Mesenchymal stem cell (in vitro differentiated cells and primary cell): ENCODE data around the gene SLCO2B1.

Experiments used
- DNase-seq: peaks from one replicate; pipeline ENCODE4 v3.0.0-alpha.2; 2013
- H2AFZ ChIP-seq: one replicate; pipeline ENCODE4 v1.6.1; 2013; ENCODE audit warnings: low read depth, mild to moderate bottlenecking, control low read depth, inconsistent platforms, low read length, moderate library complexity
- H2AK5ac ChIP-seq: 2 replicates; pipeline ENCODE4 v1.6.1; 2013; ENCODE audit warnings: low read length, moderate library complexity, mild to moderate bottlenecking, inconsistent platforms; ENCODE audit not compliant: severe bottlenecking
- H2BK120ac ChIP-seq: one replicate; pipeline ENCODE4 v1.6.1; 2013; ENCODE audit warnings: low read depth, mild to moderate bottlenecking, inconsistent platforms, low read length, moderate library complexity
- H2BK12ac ChIP-seq, 2 experiments: one replicate each; pipeline ENCODE4 v1.6.1; 2013; ENCODE audit warnings: inconsistent platforms in 2 of 2, low read length in 2 of 2, mild to moderate bottlenecking in 2 of 2, moderate library complexity in 2 of 2, control low read depth in 1 of 2
- H2BK15ac ChIP-seq: one replicate; pipeline ENCODE4 v1.6.1; 2013; ENCODE audit warnings: mild to moderate bottlenecking, low read depth, inconsistent platforms; ENCODE audit not compliant: poor library complexity, severe bottlenecking
- H2BK5ac ChIP-seq: 2 replicates; pipeline ENCODE4 v1.6.1; 2013; ENCODE audit warnings: low read depth, mild to moderate bottlenecking, low read length, control low read depth, inconsistent platforms; ENCODE audit not compliant: poor library complexity, severe bottlenecking
- H3K14ac ChIP-seq, 2 experiments: one replicate each; pipeline ENCODE4 v1.6.1; 2013; ENCODE audit warnings: inconsistent platforms in 2 of 2, low read length in 2 of 2, control low read depth in 1 of 2, mild to moderate bottlenecking in 1 of 2, moderate library complexity in 1 of 2
- H3K18ac ChIP-seq, 2 experiments: one replicate each; pipeline ENCODE4 v1.6.1; 2013; ENCODE audit warnings: inconsistent platforms in 2 of 2, low read length in 2 of 2, control low read depth in 1 of 2, low read depth in 1 of 2, mild to moderate bottlenecking in 1 of 2
- H3K23ac ChIP-seq, 2 experiments: one replicate each; pipeline ENCODE4 v1.6.1; 2013; ENCODE audit warnings: inconsistent platforms in 2 of 2, low read length in 2 of 2, mild to moderate bottlenecking in 2 of 2, moderate library complexity in 2 of 2, control low read depth in 1 of 2
- H3K27ac ChIP-seq: 2 replicates; pipeline ENCODE4 v1.5.1; 2013; ENCODE audit warnings: mild to moderate bottlenecking, moderate library complexity, low read length, control low read depth, inconsistent platforms; ENCODE audit not compliant: poor library complexity, severe bottlenecking
- H3K27me3 ChIP-seq, 2 experiments: 2 replicates each; pipeline versions ENCODE4 v1.6.1 to v1.7.0; 2013; ENCODE audit warnings: low read length in 2 of 2, mild to moderate bottlenecking in 2 of 2, moderate library complexity in 2 of 2, control low read depth in 1 of 2, inconsistent platforms in 1 of 2; ENCODE audit not compliant: control insufficient read depth in 1 of 2, insufficient read depth in 1 of 2
- H3K36me3 ChIP-seq, 2 experiments: 2 replicates each; pipeline versions ENCODE4 v1.6.1 to v1.7.0; 2013; ENCODE audit warnings: low read length in 2 of 2, control low read depth in 1 of 2, inconsistent platforms in 1 of 2, low read depth in 1 of 2, mild to moderate bottlenecking in 1 of 2; ENCODE audit not compliant: insufficient read depth in 2 of 2, control insufficient read depth in 1 of 2
- H3K4ac ChIP-seq, 2 experiments: one replicate each; pipeline ENCODE4 v1.6.1; 2013; ENCODE audit warnings: inconsistent platforms in 2 of 2, low read length in 2 of 2, mild to moderate bottlenecking in 2 of 2, moderate library complexity in 2 of 2, control low read depth in 1 of 2, low read depth in 1 of 2
- H3K4me1 ChIP-seq: 2 replicates; pipeline ENCODE4 v1.6.1; 2013; ENCODE audit warnings: low read depth, low read length, control low read depth; ENCODE audit not compliant: control insufficient read depth, insufficient read depth
- H3K4me2 ChIP-seq: 2 replicates; pipeline ENCODE4 v1.6.1; 2013; ENCODE audit warnings: low read length, mild to moderate bottlenecking, inconsistent platforms; ENCODE audit not compliant: poor library complexity, severe bottlenecking
- H3K4me3 ChIP-seq, 2 experiments: 2 replicates each; pipeline versions ENCODE4 v1.5.1 to v1.7.0; 2013; ENCODE audit warnings: low read length in 2 of 2, mild to moderate bottlenecking in 2 of 2, control low read depth in 1 of 2, low read depth in 1 of 2; ENCODE audit not compliant: insufficient read depth in 1 of 2
- H3K79me1 ChIP-seq: replicated peaks from 2 replicates; pipeline ENCODE4 v1.6.1; 2013; ENCODE audit warnings: mild to moderate bottlenecking, control low read depth, low read length, inconsistent platforms; ENCODE audit not compliant: poor library complexity, severe bottlenecking
- H3K9ac ChIP-seq: 2 replicates; pipeline ENCODE4 v1.7.0; 2013; ENCODE audit warnings: mild to moderate bottlenecking, low read length, moderate library complexity
- H3K9me3 ChIP-seq: 2 replicates; pipeline ENCODE4 v1.7.0; 2013; ENCODE audit warnings: mild to moderate bottlenecking, low read length; ENCODE audit not compliant: control insufficient read depth
- H4K8ac ChIP-seq: one replicate; pipeline ENCODE4 v1.6.1; 2013; ENCODE audit warnings: inconsistent platforms, mild to moderate bottlenecking, low read length, moderate library complexity
- H4K91ac ChIP-seq: one replicate; pipeline ENCODE4 v1.6.1; 2013; ENCODE audit warnings: mild to moderate bottlenecking, low read length, inconsistent platforms
- WGBS: methylation state at CpG from one replicate; pipeline ENCODE4 v1.1.7; 2013; ENCODE audit warnings: mixed read lengths; 5-methylcytosine and 5-hydroxymethylcytosine counted together

Gene SLCO2B1

GRCh38 chr11:75159151-75159953, 8.4 kb downstream of the SLCO2B1 start:
- Histone ChIP-seq H2AFZ (no peak overlapping the region), H3K36me3 (peaks cover 0 to 17% of the 10 kb centered on the region in 2 experiments), H3K4me3 (no peak overlapping the region), H4K91ac (no peak overlapping the region), H3K27me3 (peaks cover 0 to 42% of the 10 kb centered on the region in 2 experiments), H2BK12ac (no peak overlapping the region), H3K4me1 (peaks cover 8% of the 10 kb centered on the region), H3K23ac (no peak overlapping the region), H2AK5ac (no peak overlapping the region), H2BK5ac (no peak overlapping the region), H4K8ac (no peak overlapping the region), H2BK15ac (no peak overlapping the region), H3K9ac (no peak overlapping the region), H3K79me1 (peaks cover 1% of the 10 kb centered on the region), H2BK120ac (no peak overlapping the region), H3K27ac (no peak overlapping the region), H3K9me3 (peaks cover 22% of the 10 kb centered on the region), H3K4ac (no peak overlapping the region), H3K14ac (no peak overlapping the region), H3K4me2 (no peak overlapping the region), H3K18ac (no peak overlapping the region)
- WGBS, result 89% methylated on average over 15 of the region's 17 CpGs
- no peak for DNase-seq

DNA sequence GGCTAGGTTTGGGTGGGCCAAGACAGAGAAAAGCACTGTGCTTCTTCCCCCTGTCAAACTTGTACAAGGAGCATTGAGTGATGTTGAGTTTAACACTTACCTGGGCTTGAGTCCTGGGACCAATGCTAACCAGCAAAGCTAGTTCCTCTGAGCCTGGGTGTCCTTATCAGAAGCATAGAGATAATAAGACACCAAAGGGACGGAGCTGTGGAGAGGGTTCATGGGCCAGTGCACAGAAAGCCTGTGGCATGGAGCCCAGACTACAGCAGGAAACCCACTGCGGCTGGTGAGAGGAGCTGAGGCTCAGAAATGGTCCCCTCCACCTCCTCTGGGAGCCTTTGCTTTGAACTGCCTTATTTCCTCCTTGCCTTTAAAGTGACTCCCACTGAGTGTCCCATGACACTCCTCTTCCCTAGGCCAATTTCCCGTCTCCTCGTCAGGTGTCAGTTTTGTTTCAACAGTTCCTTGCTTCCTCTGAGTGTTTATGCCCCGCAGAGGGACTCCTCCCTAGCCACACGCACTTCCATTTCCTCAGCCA, 9.4 kb downstream of the SLCO2B1 start:
- Histone ChIP-seq H3K18ac (no peak overlapping the region), H4K8ac (no peak overlapping the region), H3K9me3 (peaks cover 22% of the 10 kb centered on the region)

DNA sequence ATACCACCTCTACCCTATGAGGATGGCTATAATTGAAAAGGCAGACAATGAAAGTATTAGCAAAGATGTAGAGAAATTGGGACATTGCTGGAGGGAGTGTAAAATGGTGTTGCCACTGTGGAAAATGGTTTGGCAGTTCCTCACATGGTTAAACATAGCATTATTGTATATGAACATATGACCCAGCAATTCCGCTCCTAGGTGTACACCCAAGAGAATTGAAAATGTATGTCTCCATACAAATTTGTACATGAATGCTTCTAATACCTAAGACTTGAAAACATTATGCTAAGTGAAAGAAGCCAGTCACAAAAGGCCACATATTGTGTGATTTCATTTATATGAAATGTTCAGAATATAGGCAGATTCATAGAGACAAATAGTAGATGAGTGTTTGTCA, 10.0 kb downstream of the SLCO2B1 start:
- H2BK120ac ChIP-seq, result no peak overlapping the region
- H2BK12ac ChIP-seq, result no peak overlapping the region
- H2BK5ac ChIP-seq, result no peak overlapping the region
- H3K4me3 ChIP-seq, result no peak overlapping the region
- no peak overlapping the region for H3K4me2 ChIP-seq
- H2BK15ac ChIP-seq, result no peak overlapping the region
- peaks cover 5% of the 10 kb centered on the region for H3K4me1 ChIP-seq
- no peak overlapping the region for H3K27ac ChIP-seq
- WGBS, result no CpG with 5 or more reads among the region's 1 CpG
- H3K18ac ChIP-seq, result no peak overlapping the region
- no peak overlapping the region for H2AK5ac ChIP-seq
- H3K36me3 ChIP-seq, result peaks cover 0 to 22% of the 10 kb centered on the region in 2 experiments
- H3K9me3 ChIP-seq, result peaks cover 22% of the 10 kb centered on the region
- no peak overlapping the region for H3K23ac ChIP-seq
- no peak overlapping the region for H4K91ac ChIP-seq
- H2AFZ ChIP-seq, result no peak overlapping the region
- H3K79me1 ChIP-seq, result peaks cover 1% of the 10 kb centered on the region
- H3K27me3 ChIP-seq, result peaks cover 0 to 51% of the 10 kb centered on the region in 2 experiments
- no peak overlapping the region for H3K9ac ChIP-seq
- H4K8ac ChIP-seq, result no peak overlapping the region
- H3K14ac ChIP-seq, result no peak overlapping the region
- DNase-seq, result no peak
- H3K4ac ChIP-seq, result no peak overlapping the region

More for the DNA sequence above, 9.4 kb downstream of the SLCO2B1 start:
- Histone ChIP-seq H3K4me1 (peaks cover 8% of the 10 kb centered on the region), H3K23ac (no peak overlapping the region), H2BK5ac (no peak overlapping the region), H3K4ac (no peak overlapping the region), H3K4me3 (no peak overlapping the region), H2AK5ac (no peak overlapping the region), H3K27me3 (peaks cover 0 to 46% of the 10 kb centered on the region in 2 experiments), H3K14ac (no peak overlapping the region), H3K27ac (no peak overlapping the region), H2BK120ac (no peak overlapping the region), H2BK15ac (no peak overlapping the region), H3K79me1 (peaks cover 1% of the 10 kb centered on the region), H4K91ac (no peak overlapping the region), H2AFZ (no peak overlapping the region), H3K36me3 (peaks cover 0 to 17% of the 10 kb centered on the region in 2 experiments), H2BK12ac (no peak overlapping the region), H3K9ac (no peak overlapping the region), H3K4me2 (no peak overlapping the region)
- no peak for DNase-seq
- 73% methylated on average over 6 of the region's 6 CpGs for WGBS

DNA sequence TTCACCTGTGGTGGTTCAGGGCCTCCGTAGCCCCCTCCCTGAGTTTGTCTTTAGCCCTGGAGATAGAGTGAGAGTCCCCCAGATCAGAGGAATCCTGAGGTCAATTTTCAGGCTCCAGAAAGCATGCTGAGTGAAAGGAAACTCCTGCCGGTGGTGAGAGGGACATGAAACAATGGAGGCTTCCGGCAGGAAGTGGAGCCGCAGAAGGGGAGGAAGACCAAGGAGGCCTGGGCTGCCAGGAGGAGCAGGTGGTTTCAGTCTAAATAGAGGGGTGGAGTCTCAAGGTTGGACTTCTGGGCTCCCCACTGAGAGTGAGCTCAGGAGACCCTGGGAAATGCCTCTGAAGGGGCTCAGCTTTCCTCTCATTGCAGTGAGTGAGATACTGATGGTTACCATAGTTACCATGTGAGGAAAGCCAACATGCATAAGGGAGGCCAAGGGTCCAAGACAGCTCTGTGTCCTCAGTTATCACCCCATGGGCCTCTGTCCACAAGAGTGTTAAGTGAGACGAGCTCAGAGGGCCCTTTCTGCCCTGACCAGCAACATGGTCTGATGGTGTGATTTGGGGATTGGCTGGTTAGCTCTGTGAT, 10.7 kb downstream of the SLCO2B1 start:
- Histone ChIP-seq H4K91ac (no peak overlapping the region), H3K79me1 (peaks cover 1% of the 10 kb centered on the region), H3K27ac (no peak overlapping the region), H2AK5ac (no peak overlapping the region), H3K4me2 (no peak overlapping the region), H3K9me3 (peaks cover 22% of the 10 kb centered on the region), H3K4ac (no peak overlapping the region), H3K14ac (no peak overlapping the region), H3K23ac (no peak overlapping the region), H3K27me3 (peaks cover 0 to 53% of the 10 kb centered on the region in 2 experiments), H2BK12ac (no peak overlapping the region), H2BK120ac (no peak overlapping the region), H3K4me3 (no peak overlapping the region), H3K4me1 (peaks cover 2% of the 10 kb centered on the region), H2AFZ (no peak overlapping the region), H3K18ac (no peak overlapping the region), H2BK15ac (no peak overlapping the region), H4K8ac (no peak overlapping the region), H3K36me3 (peaks cover 0 to 24% of the 10 kb centered on the region in 2 experiments), H2BK5ac (no peak overlapping the region), H3K9ac (no peak overlapping the region)
- WGBS, result 74% methylated on average over 5 of the region's 5 CpGs
- no peak for DNase-seq
